ENCODE measurements around the gene TLX1.

TLX1 gene

GRCh38 chr10:101134299-101135127, 3.4 kb downstream of the TLX1 start:
- DNase-seq: no peak

- no peak for DNase-seq
Observed at GRCh38 chr10:101135141-101136006, 4.3 kb downstream of the TLX1 start.

- no peak for DNase-seq
Observed at GRCh38 chr10:101136007-101136707, 5.1 kb downstream of the TLX1 start.

GRCh38 chr10:101136708-101137121, 5.6 kb downstream of the TLX1 start:
- DNase-seq: no peak

- DNase-seq: no peak
Observed at GRCh38 chr10:101137271-101137670, 6.2 kb downstream of the TLX1 start.

- DNase-seq: no peak
Observed at GRCh38 chr10:101138788-101139420, 7.8 kb downstream of the TLX1 start.

- DNase-seq: no peak
Observed at GRCh38 chr10:101139421-101139911, 8.4 kb downstream of the TLX1 start.

GRCh38 chr10:101140084-101140949, 9.2 kb downstream of the TLX1 start:
- no peak for DNase-seq

- DNase-seq: no peak
Observed at GRCh38 chr10:101140950-101141615, 10.0 kb downstream of the TLX1 start.

- peak; percentile 74 for DNase-seq
Observed at GRCh38 chr10:101141616-101142532, 10.8 kb downstream of the TLX1 start.

GRCh38 chr10:101142533-101143344, 11.6 kb downstream of the TLX1 start:
- no peak for DNase-seq

- no peak for DNase-seq
Observed at GRCh38 chr10:101143345-101143630, 12.2 kb downstream of the TLX1 start.

- DNase-seq: no peak
Observed at GRCh38 chr10:101144053-101144452, 13.0 kb downstream of the TLX1 start.

GRCh38 chr10:101145145-101145544, 14.0 kb downstream of the TLX1 start:
- DNase-seq: no peak

- no peak for DNase-seq
Observed at GRCh38 chr10:101145750-101146391, 14.8 kb downstream of the TLX1 start.

GRCh38 chr10:101146392-101147251, 15.5 kb downstream of the TLX1 start:
- no peak for DNase-seq

GRCh38 chr10:101151395-101151794, 20.3 kb downstream of the TLX1 start:
- no peak for DNase-seq

- no peak for DNase-seq
Observed at GRCh38 chr10:101152316-101152715, 21.2 kb downstream of the TLX1 start.
